ENCODE results near the gene ACOT12.

- TF ChIP-seq EZH2 (IDR thresholded peaks at IDR 0.05; ENCODE audit: low read depth, unreplicated experiment) (no peak), CTCF (conservative IDR thresholded peaks at IDR 0.05; ENCODE audit: low read depth in 2 of 2) (no peak), EZH2phosphoT487 (IDR thresholded peaks at IDR 0.05; ENCODE audit: unreplicated experiment) (no peak), JUNB (IDR thresholded peaks at IDR 0.05; ENCODE audit: unreplicated experiment) (no peak), REST (IDR thresholded peaks at IDR 0.05; ENCODE audit: unreplicated experiment) (no peak), CREB1 (CRISPR knock-in tag; IDR thresholded peaks at IDR 0.05; ENCODE audit: low read depth) (no peak), POLR2AphosphoS5 (IDR thresholded peaks at IDR 0.05; ENCODE audit: low read depth) (no peak), ZNF114 (CRISPR knock-in tag; IDR thresholded peaks at IDR 0.05) (no peak), ETS1 (IDR thresholded peaks at IDR 0.05) (no peak), NANOG (IDR thresholded peaks at IDR 0.05; ENCODE audit: borderline replicate concordance) (no peak), ZNF331 (CRISPR knock-in tag; IDR thresholded peaks at IDR 0.05; ENCODE audit: low read depth) (no peak), STAT1 (IDR thresholded peaks at IDR 0.05; ENCODE audit: unreplicated experiment) (no peak), ZNF462 (CRISPR knock-in tag; IDR thresholded peaks at IDR 0.05) (no peak)
Measured at GRCh38 chr5:81371354-81371876, 22.5 kb downstream of the ACOT12 start.

Data from GM23338 (cell line).